Bronchial epithelial cell (primary cell): Measurements from ENCODE around the gene TCF23. TPM values are rescaled to one million over a fixed set of nuclear protein-coding genes. Genes with fewer than 3 reads are reported as not detected.
A peak's percentile ranks its signal among the peaks of the same experiment; 100 is the strongest.
"Not testable (repeated sequence)": the region's sequence is repeated elsewhere in the genome, so short reads cannot be mapped to it uniquely, and the experiment has no call there.

Experiments
- DNase-seq: peaks from one replicate; pipeline ENCODE4 v3.0.0-alpha.2; 2010; ENCODE audit warnings: low read depth
- FAIRE-seq: peaks from 2 replicates; lab custom pipeline; 2011; peaks lifted over from hg19 to GRCh38; lab: Jason Lieb, UNC
- H3K27me3 ChIP-seq: 2 replicates; pipeline ENCODE4 v1.5.1; 2011; ENCODE audit warnings: low read length; ENCODE audit not compliant: control insufficient read depth, insufficient read depth
- H3K36me3 ChIP-seq: 2 replicates; pipeline ENCODE4 v1.5.1; 2011; ENCODE audit warnings: low read length; ENCODE audit not compliant: control insufficient read depth, insufficient read depth
- H3K4me3 ChIP-seq: 2 replicates; pipeline ENCODE4 v1.5.1; 2011; ENCODE audit warnings: mild to moderate bottlenecking, low read depth, low read length, control low read depth
- total RNA-seq: library from RNA; depleted of rRNA; stranded (reverse); fragments of >200 nt; gene quantifications from 2 replicates; pipeline ENCODE4 v1.2.1, GENCODE V29; 2014
- TF ChIP-seq, protein P1 (sequence below): IDR thresholded peaks from 2 replicates; pipeline ENCODE4 v1.5.1; 2011; ENCODE audit warnings: mild to moderate bottlenecking, moderate library complexity, low read length, control low read depth, inconsistent platforms; ENCODE audit not compliant: insufficient read depth, severe bottlenecking

TCF23 gene
- total RNA-seq, 1 donor from 2014 or later = not detected

DNA sequence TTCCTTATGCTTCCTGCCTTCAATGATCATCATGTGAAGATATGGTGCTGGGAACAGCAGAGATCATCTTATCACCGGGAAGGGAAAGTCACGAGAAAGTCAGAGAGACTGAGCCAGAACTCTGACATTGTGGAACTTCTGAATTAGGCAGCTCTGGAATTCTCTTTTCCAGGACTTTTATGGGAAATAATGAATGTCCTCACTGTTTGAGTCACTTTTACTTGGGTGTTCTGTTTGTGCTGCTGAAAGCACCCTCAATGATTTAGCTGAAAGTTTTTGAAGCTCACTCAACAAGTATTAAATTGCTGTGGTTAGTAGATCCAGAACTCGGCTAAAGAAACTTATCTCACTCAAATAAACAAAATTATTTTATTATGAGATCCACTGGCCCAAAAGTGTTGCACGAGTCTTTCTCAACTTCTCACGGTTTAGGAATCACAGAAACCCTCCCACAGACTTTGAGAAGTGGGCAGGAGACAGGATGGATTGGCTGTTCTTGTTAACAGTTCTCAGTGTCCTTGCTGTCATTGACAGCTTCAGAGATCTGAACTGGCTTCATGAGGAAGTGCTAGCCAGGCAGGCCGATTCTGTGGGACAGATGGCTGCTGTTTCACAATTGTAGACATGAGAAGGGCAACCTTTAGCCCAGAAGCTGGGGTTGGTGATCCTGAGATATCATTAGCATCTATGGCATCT lies 36.7 kb downstream of the TCF23 start:
- FAIRE-seq (no peak), DNase-seq (no peak)
- Histone ChIP-seq H3K36me3 (no peaks in the 10 kb centered on the region), H3K27me3 (peaks cover 2% of the 10 kb centered on the region), H3K4me3 (no peak overlapping the region)
- TF ChIP-seq, protein P1, sequence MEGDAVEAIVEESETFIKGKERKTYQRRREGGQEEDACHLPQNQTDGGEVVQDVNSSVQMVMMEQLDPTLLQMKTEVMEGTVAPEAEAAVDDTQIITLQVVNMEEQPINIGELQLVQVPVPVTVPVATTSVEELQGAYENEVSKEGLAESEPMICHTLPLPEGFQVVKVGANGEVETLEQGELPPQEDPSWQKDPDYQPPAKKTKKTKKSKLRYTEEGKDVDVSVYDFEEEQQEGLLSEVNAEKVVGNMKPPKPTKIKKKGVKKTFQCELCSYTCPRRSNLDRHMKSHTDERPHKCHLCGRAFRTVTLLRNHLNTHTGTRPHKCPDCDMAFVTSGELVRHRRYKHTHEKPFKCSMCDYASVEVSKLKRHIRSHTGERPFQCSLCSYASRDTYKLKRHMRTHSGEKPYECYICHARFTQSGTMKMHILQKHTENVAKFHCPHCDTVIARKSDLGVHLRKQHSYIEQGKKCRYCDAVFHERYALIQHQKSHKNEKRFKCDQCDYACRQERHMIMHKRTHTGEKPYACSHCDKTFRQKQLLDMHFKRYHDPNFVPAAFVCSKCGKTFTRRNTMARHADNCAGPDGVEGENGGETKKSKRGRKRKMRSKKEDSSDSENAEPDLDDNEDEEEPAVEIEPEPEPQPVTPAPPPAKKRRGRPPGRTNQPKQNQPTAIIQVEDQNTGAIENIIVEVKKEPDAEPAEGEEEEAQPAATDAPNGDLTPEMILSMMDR = no peak

- TF ChIP-seq, protein P1 = no peak
- H3K36me3 ChIP-seq = no peaks in the 10 kb centered on the region
- H3K27me3 ChIP-seq = peaks cover 2% of the 10 kb centered on the region
- H3K4me3 ChIP-seq = no peak overlapping the region
- DNase-seq (no peak), FAIRE-seq (no peak)
Measured at GRCh38 chr2:27186613-27187345, 38.0 kb downstream of the TCF23 start.

- H3K36me3 ChIP-seq = no peaks in the 10 kb centered on the region
- no peaks in the 10 kb centered on the region for H3K27me3 ChIP-seq
- DNase-seq (no peak), FAIRE-seq (no peak)
- TF ChIP-seq, protein P1 = no peak
- no peak overlapping the region for H3K4me3 ChIP-seq
Measured at GRCh38 chr2:27189989-27190388, 41.2 kb downstream of the TCF23 start.

GRCh38 chr2:27191070-27191829 lies 42.4 kb downstream of the TCF23 start:
- peak; percentile 53 for DNase-seq
- FAIRE-seq = no peak
- Histone ChIP-seq H3K4me3 (no peak overlapping the region), H3K36me3 (no peaks in the 10 kb centered on the region), H3K27me3 (no peaks in the 10 kb centered on the region)
- TF ChIP-seq, protein P1 = peak; percentile 48

GRCh38 chr2:27194538-27195354 lies 45.9 kb downstream of the TCF23 start:
- H3K4me3 ChIP-seq = no peak overlapping the region
- H3K36me3 ChIP-seq = no peaks in the 10 kb centered on the region
- FAIRE-seq = no peak
- TF ChIP-seq, protein P1 = no peak
- H3K27me3 ChIP-seq = no peaks in the 10 kb centered on the region
- no peak for DNase-seq

- H3K27me3 ChIP-seq, FAIRE-seq, DNase-seq, H3K4me3 ChIP-seq, H3K36me3 ChIP-seq: not testable (repeated sequence)
Measured at GRCh38 chr2:27195799-27196198, 47.0 kb downstream of the TCF23 start.

DNA sequence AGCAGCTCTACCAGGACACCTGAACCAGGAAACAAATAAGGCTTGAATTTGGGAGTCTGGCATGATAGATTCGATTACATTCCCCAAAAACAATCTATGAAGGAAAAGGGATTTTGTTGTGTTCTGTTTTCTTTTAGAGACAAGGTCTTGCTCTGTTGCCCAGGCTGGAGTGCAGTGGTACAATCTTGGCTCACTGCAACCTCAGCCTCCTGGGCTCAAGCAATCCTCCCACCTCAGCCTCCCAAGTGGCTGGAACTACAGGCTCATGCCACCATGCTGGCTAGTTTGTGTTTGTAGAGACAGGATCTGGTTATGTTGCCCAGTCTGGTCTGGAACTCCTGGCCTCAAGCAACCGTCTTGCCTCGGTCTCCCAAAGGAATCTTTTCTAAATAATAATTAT lies 49.3 kb downstream of the TCF23 start:
- not testable (repeated sequence) for H3K27me3 ChIP-seq, H3K36me3 ChIP-seq, H3K4me3 ChIP-seq, FAIRE-seq, DNase-seq
